ENCODE results near the gene COL24A1. TPM values are rescaled to one million over a fixed set of nuclear protein-coding genes. Genes with fewer than 3 reads are reported as not detected.

COL24A1 gene
- total and polyA plus RNA-seq, 2 of the 8 experiments (the other 6 are each of a cell fraction or from before 2014, with no cell fraction given) = 0.23 to 1.1 TPM

- Histone ChIP-seq H2AK5ac (ENCODE audit: low read depth, low read length) (no peak overlapping the region), H3K4me3 (ENCODE audit: extremely low read depth in 1 of 4, insufficient read depth in 2 of 4, low read depth in 3 of 4, low read length in 4 of 4) (no peak overlapping the region)
Observed at GRCh38 chr1:86104606-86105532, 51.7 kb downstream of the COL24A1 start.

More at GRCh38 chr1:86104606-86105532, 51.7 kb downstream of the COL24A1 start:
- Histone ChIP-seq H2AFZ (ENCODE audit: low read length) (no peak overlapping the region), H4K20me1 (replicated peaks in 1 of 2; ENCODE audit: control insufficient read depth in 1 of 2, insufficient read depth in 2 of 2, low read length in 2 of 2) (no peaks in the 10 kb centered on the region), H4K5ac (ENCODE audit: insufficient read length, low read depth, low read length) (no peak overlapping the region), H4K8ac (ENCODE audit: extremely low read depth, insufficient read depth, low read length) (no peak overlapping the region; the same call in 1 of the 2 replicates), H3K18ac (ENCODE audit: extremely low read depth, low read length) (no peak overlapping the region), H3K27me3 (replicated peaks in 1 of 4; ENCODE audit: control insufficient read depth in 3 of 4, extremely low read depth in 1 of 4, insufficient read depth in 3 of 4, low read length in 3 of 4) (no peaks in the 10 kb centered on the region), H3K36me3 (ENCODE audit: control insufficient read depth in 2 of 4, insufficient read depth in 4 of 4, low read length in 3 of 4) (no peaks in the 10 kb centered on the region), H3K4me2 (ENCODE audit: insufficient read depth in 1 of 2, low read depth in 2 of 2, low read length in 2 of 2) (no peak overlapping the region), H2BK12ac (ENCODE audit: low read depth, low read length) (no peak overlapping the region), H3K56ac (replicated peaks; ENCODE audit: insufficient read length, low read depth, low read length) (no peak overlapping the region), H3K23me2 (ENCODE audit: low read depth, low read length) (no peaks in the 10 kb centered on the region), H3K4ac (replicated peaks; ENCODE audit: insufficient read length, low read depth, low read length) (no peak overlapping the region), H2BK5ac (ENCODE audit: low read depth, low read length) (no peak overlapping the region), H3K14ac (ENCODE audit: insufficient read length) (no peak overlapping the region), H3K4me1 (replicated peaks in 1 of 4; ENCODE audit: control insufficient read depth in 3 of 4, insufficient read depth in 4 of 4, low read length in 3 of 4) (peaks cover 0 to 8% (median 2%) of the 10 kb centered on the region in 4 experiments; a peak in 4 of 7 replicates), H2BK20ac (ENCODE audit: low read length) (no peak overlapping the region), H3K79me2 (ENCODE audit: control insufficient read depth in 1 of 2, insufficient read depth in 2 of 2, low read length in 2 of 2) (no peaks in the 10 kb centered on the region), H2BK120ac (replicated peaks; ENCODE audit: low read depth, low read length) (no peak overlapping the region), H3K9ac (replicated peaks in 1 of 4; ENCODE audit: extremely low read depth in 1 of 4, low read depth in 3 of 4, low read length in 3 of 4) (no peak overlapping the region), H3K79me1 (ENCODE audit: low read depth, low read length) (no peaks in the 10 kb centered on the region), H3K27ac (ENCODE audit: low read depth, low read length) (no peak overlapping the region), H3K9me3 (ENCODE audit: insufficient read depth in 2 of 2, low read depth in 1 of 2, low read length in 1 of 2) (no peaks in the 10 kb centered on the region), H2BK15ac (ENCODE audit: low read length) (no peak overlapping the region), H3K23ac (ENCODE audit: insufficient read length) (no peak overlapping the region), H4K91ac (replicated peaks; ENCODE audit: insufficient read length, low read length) (no peak overlapping the region)
- CTCF ChIA-PET (ENCODE audit: partially characterized antibody) = no interaction called here
- WGBS, 2 experiments (ENCODE audit: extremely low coverage in 1 of 2, insufficient coverage in 1 of 2, insufficient read length in 1 of 2, insufficient replicate concordance in 2 of 2, low coverage in 1 of 2, low lambda C conversion rate in 2 of 2, missing lambda C conversion rate in 1 of 2) = 93% methylated on average over 12 of the region's 12 CpGs; no CpG with 5 or more reads in 1 of the 2 experiments
- no peak for DNase-seq (ENCODE audit: low read depth in 1 of 2, low spot score in 2 of 2)
- POLR2A ChIA-PET (ENCODE audit: partially characterized antibody) = no interaction called here
- no peak for FAIRE-seq

Measured in H1 (cell line).